HepG2 (cell line): Measurements from ENCODE around the gene AHRR.

Experiments
- EHMT2 ChIP-seq: fragments of 200-600 bp; sonication (generic); IDR thresholded peaks from 2 replicates; pipeline ENCODE4 v1.7.0; 2017; ENCODE audit warnings: antibody characterized with exemption, low read depth, low read length, borderline replicate concordance
- FOXK2 ChIP-seq: fragments of 450-650 bp; IDR thresholded peaks from 2 replicates; pipeline ENCODE4 v1.6.1; 2016
- NPAS2 ChIP-seq: sonication (generic); formaldehyde crosslinking; IDR thresholded peaks from 2 replicates; pipeline ENCODE4 v1.8.0; 2022; ENCODE audit warnings: mild to moderate bottlenecking, missing genetic modification reagents, borderline replicate concordance
- POLR2A ChIP-seq, 2 experiments: IDR thresholded peaks; 2 replicates each; pipeline ENCODE4 v1.6.1; 2011; ENCODE audit warnings: low read depth in 2 of 2, low read length in 2 of 2, mild to moderate bottlenecking in 1 of 2, moderate library complexity in 1 of 2; ENCODE audit not compliant: insufficient read depth in 1 of 2
- PTBP1 ChIP-seq: fragments of 200-400 bp; formaldehyde crosslinking; IDR thresholded peaks from 2 replicates; pipeline ENCODE4 v1.6.1; 2018; ENCODE audit warnings: low read length, low read depth; ENCODE audit not compliant: poor library complexity, severe bottlenecking
- SMAD1 ChIP-seq: sonication (generic); formaldehyde crosslinking; IDR thresholded peaks from 2 replicates; pipeline ENCODE4 v1.4.0; 2020; ENCODE audit warnings: missing genetic modification reagents, low read depth, mild to moderate bottlenecking, borderline replicate concordance
- TCF12 ChIP-seq, 2 experiments: fragments of 450-650 bp in 1 of 2; sonication (generic) in 1 of 2; formaldehyde crosslinking in 1 of 2; IDR thresholded peaks; 2 replicates each; pipeline versions ENCODE4 v1.6.1 to v1.8.0; 2017 to 2022; ENCODE audit warnings: antibody characterized with exemption in 1 of 2, mild to moderate bottlenecking in 1 of 2, missing genetic modification reagents in 1 of 2, moderate library complexity in 1 of 2
- TOPORS ChIP-seq: sonication (generic); formaldehyde crosslinking; IDR thresholded peaks from 2 replicates; pipeline ENCODE4 v1.8.0; 2023; ENCODE audit warnings: mild to moderate bottlenecking, missing genetic modification reagents
- U2AF2 ChIP-seq: fragments of 200-400 bp; formaldehyde crosslinking; IDR thresholded peaks from 2 replicates; pipeline ENCODE4 v1.6.1; 2017; ENCODE audit warnings: low read depth, mild to moderate bottlenecking, low read length
- ZNF274 ChIP-seq: sonication (generic); formaldehyde crosslinking; IDR thresholded peaks from 2 replicates; pipeline ENCODE4 v1.5.1; 2020; ENCODE audit warnings: mild to moderate bottlenecking, missing genetic modification reagents
- ZNF850 ChIP-seq: sonication (generic); formaldehyde crosslinking; conservative IDR thresholded peaks from 2 replicates; pipeline ENCODE4 v1.9.0; 2021; ENCODE audit warnings: mild to moderate bottlenecking, missing genetic modification reagents

DNA sequence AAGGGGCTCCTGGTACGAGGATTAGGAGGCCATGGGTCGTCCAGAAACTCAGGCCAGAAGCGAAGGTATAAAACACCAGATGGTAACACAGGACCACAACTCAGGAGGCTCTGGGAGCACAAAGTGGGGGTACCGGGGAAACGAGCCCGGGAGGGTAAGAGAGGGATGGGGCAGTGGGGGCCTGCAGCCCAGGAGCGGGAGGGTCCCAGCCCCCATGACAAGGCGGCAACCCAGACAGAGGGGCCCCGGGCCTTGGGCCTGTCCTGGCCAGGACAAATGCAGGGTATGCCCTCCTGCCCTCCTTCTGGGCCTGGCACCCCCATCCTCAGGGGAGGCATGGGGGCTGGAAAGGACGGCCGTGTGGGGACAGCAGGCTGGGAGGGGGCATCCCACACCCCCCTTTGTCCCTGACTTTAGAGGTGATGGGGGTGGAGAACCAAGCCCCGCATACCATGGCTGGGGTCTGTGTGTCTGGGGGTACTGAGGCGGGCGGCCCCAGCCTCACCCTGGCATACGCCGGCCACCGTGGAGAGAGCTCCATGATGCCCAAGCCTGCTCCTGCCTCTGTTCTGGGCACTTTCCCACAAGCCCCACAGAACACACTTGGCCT is 74.5 kb downstream of the AHRR start:
- TF ChIP-seq PTBP1 (no peak), TCF12 (IDR thresholded peaks at IDR 0.05) (no peak), TCF12 (CRISPR knock-in tag; IDR thresholded peaks at IDR 0.05) (no peak), NPAS2 (no peak), FOXK2 (no peak), TOPORS (CRISPR knock-in tag) (no peak), U2AF2 (no peak), EHMT2 (no peak), SMAD1 (no peak), POLR2A (IDR thresholded peaks at IDR 0.05; ENCODE audit: insufficient read depth in 1 of 2, low read depth in 2 of 2, low read length in 2 of 2) (no peak), ZNF274 (CRISPR knock-in tag) (no peak), ZNF850 (no peak)
